Fibroblast of lung (primary cell): ENCODE data around the gene CA12.

Experiments used
- CTCF ChIP-seq, 2 donors: IDR thresholded peaks in 1 of 2; conservative IDR thresholded peaks in 1 of 2; 1 replicate in 1 of 2; 2 replicates in 1 of 2; pipeline ENCODE4 v1.5.1; 2011 to 2012; ENCODE audit warnings: low read length in 2 of 2, control low read depth in 1 of 2, inconsistent platforms in 1 of 2, low read depth in 1 of 2, mild to moderate bottlenecking in 1 of 2
- EZH2 ChIP-seq: IDR thresholded peaks from 2 replicates; pipeline ENCODE4 v1.5.1; 2012; ENCODE audit warnings: low read length, control low read depth, mild to moderate bottlenecking; ENCODE audit errors: missing control alignments

- TF ChIP-seq CTCF (conservative IDR thresholded peaks at IDR 0.05 in 1 of 2, IDR thresholded peaks at IDR 0.05 in 1 of 2; ENCODE audit: low read depth in 1 of 2, low read length in 2 of 2) (no peak), EZH2 (no peak)
Observed at GRCh38 chr15:63339836-63340235, 41.8 kb downstream of the CA12 start.
